Activated CD4-positive, CD25-positive, alpha-beta regulatory T cell treated with anti-CD3 and anti-CD28 coated beads, Interleukin-2, amount 50 U/mL, for 72 hours (primary cell): ENCODE results near the gene MAPK12.

Source experiments
- DNase-seq: peaks from one replicate; pipeline ENCODE4 v3.0.0; 2021

The MAPK12 gene

DNA sequence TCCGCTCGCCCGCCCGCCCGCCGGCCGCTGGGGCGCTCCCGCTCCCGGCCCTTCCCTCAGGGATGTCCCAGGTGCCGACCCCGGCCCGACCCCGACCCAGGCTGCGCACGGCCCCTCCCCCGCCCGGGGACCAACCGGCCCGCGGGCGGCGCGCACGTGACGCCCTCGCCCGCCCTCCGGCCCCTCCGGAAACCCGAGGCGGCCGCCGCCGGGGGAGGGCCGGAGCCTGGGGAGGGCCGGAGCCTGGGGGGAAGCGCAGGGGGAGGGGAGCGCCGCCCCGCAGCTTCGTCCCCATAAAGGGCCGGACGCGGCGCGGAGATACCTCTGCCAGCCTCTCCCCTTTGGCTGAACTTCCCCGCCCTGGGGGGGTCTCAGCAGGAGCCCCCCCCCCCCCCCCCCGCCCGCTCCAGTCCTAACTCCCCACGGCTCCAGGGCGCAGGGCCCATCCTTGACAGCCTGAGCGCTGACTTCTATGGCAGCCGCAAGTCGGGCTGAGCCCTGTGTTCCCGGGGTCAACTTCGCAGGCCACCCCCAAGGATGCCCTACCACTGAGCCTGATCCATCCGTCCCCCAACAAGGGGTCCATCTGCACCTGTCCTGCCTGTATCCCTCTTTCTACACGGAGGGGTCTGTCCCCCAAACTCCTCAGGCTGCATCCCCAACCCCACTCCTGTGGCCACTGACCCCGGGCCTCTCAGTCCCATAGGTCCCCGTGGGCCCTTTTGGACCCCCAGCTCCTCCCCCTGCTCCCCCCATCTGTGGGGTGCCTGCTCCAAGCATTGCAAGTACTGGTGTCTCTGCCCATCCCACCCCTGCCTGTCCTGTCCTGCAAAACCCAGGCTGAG is at the start of gene MAPK12:
Gene MAPK12, minus strand, starts transcription at position 69 of the 845 bp plus-strand sequence. CDS start 174 bp downstream, outside the sequence.
- DNase-seq, result no peak

DNA sequence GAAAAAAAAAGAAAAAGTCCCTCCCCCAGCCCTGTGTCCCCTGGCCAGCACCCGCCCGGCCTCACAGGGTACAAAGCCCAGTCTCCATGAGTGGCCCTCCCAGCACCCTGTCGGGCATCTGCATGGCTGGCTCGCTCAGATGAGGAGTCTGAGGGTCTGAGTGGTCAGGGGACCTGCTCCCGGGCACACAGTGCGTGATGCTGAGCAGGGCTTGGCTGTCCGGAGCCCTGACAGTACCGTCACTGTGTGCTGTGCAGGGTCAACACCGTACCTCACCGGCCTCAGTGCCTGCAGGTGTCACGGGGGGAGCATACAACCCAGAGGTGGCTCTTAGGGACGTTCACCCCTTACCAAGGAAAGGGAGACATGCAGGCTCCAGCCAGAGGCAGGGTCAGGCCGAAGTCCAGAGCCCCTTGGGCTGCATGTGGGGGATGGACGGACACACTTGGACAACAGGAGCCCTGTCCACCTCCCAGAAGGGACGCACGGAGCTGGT is 49.5 kb upstream of the MAPK12 start:
- DNase-seq, result no peak

DNA sequence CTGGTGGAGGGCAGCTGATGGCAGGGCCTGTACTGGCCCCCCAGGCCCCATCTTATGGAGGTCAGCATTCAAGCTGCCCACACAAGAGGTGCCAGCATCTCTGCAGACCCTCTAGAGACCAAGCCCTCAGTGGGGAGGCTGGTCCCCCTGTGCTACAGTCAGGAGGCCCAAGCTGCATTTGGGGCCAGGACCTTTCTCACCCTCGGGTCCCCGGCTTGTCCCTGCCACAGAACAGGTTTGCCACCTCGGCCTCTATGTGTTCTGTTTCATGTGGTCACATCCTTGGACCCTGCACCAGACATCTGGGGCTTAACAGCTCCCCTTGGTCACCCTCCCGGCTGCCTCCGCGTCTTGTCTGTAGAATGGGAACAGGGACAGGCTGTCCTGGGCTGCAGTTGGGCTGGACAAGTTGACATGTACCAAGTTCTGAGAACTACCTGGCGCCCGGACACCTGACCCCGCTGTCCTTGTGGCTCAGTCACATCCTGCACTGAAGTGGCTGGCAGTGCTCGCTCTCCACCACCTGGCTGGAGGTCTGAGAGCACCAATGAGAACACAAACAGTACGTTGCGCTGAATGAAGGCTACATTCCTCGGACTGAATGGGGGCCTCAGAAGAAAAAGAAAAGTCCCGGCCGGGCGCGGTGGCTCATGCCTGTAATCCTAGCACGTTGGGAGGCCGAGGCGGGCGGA is 48.7 kb upstream of the MAPK12 start:
- no peak for DNase-seq

DNA sequence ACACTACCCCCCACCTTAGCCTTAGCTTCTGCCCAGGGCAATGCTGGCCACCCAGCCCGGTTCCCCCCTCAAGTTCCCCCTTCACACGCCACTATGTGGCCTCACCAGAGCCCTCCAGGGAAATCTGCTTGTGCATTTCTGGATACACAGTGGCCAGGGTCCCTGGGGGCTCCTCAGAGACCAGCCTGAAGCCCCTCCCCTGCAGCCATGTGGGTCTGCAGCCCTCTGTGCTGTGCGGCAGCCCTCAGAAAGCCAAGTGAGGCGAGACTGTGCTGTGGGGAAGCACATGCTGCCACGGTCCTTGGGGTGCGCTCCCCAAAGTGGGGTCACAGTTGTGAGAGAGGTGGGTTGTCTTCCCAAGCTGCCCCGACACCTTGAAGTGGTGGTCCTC is 48.1 kb upstream of the MAPK12 start:
- DNase-seq, result no peak

DNA sequence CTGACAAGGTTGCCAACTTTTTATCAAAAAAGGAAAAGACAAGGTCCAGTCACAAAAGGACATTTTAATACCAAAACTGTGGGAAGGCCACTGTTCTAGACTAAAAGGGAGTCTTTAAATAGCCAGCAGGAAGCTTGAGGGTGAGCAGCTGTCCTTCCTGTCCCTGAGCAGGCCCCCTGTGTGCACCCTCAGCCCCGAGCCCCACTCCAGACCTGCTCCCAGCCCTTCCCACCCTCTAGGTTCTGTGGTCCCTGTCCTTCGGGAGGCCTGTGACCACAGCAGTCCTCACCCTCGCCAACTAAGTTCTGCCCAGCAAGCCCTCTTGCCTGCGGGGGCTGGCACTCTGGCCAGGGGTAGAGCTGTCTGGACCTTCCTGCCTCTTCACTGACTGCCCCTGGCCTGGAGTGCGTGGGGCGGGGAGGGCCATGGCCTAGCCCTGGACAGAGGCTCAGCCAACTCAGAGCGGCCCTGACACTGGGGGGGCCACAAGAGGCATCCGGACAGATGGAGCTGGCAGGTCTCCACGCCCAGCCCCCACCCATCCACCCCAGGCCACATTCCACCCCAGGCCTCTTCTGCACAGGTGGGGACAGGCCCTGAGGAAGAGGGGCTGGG is 47.6 kb upstream of the MAPK12 start:
- no peak for DNase-seq

DNA sequence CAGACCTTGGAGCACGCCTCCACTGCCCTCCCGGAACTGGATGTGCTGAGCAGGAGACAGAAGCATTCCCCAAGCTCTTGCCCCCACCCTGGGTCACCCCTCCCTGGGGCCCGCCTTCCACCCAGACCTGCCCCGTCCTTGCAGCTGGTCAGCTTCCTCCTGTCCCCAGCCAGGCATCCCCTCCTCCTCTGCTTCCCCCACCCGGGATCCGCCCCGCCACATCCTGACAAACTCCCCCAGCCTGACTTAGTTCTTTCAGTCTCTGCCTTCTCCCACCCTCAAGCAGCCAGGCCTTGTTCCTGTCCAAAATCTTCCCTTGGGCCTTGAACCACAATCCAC is 47.1 kb upstream of the MAPK12 start:
- no peak for DNase-seq

DNA sequence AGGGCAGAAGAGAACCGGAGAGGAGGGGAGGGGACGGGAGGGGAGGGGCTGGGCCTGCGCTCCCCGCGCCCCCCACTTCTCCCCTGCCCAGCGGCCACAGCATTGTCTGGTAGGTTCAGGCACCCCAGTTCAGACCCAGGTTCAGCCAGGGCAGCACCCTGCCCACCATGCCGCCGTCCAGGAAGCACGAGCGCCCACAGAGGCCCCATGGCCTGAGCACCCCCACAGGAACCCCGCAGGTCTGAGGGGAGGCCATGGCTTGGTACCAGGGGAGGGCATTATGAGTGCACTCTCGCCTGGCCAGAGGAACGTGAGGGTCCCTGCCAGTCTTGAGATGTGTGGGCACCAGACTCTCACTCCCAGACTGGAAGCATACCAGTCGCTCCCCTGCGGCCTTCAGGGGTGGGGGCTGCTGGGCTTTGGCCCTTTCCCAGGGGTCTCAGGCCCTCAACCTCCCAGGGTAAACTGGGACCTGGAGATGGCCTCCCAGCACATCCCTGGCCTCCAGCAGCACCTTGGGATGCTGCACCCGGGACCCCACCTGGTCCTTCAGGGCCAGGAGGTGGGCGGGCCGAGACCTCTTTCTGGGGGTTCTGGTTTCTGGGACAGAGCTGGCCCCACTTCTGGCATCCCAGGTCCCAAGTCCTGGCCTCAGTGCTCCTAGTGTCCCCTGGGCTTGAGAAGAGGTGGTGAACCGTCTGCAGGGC is 46.6 kb upstream of the MAPK12 start:
- no peak for DNase-seq

DNA sequence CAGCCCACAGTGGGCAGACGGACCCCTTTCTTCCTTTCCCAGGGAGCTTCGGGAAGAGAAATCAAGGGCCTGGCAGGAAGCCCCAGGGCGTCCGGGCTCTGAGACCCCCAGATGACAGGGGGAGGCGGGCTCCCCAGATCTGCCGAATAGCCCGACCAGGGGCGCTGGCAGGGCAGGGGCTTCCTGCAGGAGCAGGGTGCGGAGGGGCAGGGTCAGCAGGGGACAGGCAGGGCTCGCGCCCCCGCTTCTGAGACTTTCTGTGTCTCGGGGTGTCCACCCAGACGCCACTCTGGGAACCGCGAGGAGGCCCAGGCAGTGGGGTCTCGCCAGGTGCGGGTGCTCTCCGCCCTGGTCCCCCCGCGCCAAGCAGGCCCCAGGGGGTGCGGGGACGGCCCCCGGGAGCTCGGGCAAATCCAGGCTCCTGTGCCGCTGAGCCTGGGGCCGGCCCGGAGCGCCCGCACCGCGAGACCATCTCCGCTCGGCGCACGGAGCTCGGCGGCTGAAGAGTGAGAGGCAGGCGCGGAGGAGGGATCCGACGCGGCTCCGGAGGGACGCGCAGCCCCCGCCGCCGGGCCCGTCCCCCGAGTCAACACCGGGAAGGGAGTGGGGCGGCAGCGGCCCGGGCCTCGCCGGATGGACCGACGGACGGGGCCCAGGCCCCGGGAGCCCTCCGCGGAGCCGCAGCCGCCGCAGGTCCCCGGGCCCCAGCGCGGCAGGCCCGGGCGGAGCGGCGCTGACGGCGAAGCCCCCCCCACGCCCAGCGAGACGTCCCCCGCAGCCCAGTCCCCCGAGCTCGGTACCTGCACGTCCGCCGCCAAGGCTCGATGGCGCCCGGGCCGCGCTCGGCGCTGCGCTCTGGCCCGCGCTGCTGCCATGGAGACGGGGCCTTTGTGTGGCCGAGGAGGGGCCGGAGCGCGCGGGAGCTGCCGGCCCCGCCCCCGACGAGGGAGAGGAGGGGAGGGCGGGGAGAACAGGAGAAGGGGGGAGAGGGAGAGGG is 45.6 kb upstream of the MAPK12 start, which contains the start of gene PLXNB2:
Gene PLXNB2, minus strand, starts transcription at position 894 of the 997 bp plus-strand sequence. CDS start 17,062 bp downstream, outside the sequence.
- DNase-seq, result peak; percentile 52

DNA sequence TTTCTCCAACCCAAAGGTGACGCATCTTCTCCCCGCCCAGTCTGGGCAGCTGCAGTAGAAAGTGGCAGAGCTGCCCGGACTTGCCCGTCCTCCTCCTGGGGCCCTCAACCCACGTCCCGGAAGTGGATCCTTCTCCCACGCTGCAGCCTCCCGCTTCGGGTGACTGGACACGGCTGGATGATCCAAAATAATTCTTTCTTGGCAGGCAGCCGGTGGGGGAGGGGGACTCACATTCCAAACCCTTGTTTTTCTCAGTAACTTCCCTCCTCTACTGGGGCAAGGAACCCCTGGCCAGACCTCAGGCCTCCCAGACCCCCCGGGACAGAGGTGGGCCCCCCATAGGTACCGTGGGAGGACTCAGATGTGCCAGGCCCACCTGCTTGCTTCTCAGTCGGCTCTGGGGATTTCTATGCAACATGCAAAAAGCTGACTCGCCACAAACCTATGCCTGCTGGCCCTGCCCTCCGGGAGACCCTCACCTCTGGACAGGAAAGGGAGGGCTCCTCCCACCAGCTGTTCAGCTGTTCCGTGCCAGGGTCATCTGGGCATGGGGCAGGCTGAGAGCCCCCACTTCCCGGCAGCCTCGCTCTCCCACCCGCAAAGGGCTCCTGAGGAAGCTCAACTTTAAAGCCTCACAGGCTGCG is 44.6 kb upstream of the MAPK12 start:
- DNase-seq, result no peak

DNA sequence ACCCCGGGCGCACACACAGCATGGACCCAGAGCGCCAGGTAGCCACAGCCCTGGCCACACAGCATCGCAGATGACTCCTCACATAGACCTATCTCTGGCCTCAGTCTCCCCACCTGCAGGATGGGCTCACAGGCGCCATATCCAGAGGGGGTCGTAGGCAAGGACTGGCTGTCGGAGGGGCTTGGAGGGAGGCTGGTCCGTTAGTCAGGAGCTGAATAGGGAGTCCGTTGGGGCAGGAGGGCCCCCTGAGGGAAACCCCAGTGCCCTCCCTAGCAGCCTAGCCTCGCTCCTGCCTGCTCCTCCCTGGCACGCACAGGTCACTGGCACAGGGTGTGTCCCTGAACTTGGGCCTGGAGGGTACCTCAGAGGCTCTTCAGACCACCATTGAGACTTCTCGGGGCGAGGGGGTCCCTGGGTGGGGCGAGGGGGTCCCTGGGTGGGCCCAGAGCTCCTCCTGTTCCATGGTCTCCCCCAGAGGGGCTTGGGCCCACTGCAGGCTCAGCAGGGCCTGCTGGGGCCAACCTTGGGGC is 44.0 kb upstream of the MAPK12 start:
- DNase-seq, result no peak

DNA sequence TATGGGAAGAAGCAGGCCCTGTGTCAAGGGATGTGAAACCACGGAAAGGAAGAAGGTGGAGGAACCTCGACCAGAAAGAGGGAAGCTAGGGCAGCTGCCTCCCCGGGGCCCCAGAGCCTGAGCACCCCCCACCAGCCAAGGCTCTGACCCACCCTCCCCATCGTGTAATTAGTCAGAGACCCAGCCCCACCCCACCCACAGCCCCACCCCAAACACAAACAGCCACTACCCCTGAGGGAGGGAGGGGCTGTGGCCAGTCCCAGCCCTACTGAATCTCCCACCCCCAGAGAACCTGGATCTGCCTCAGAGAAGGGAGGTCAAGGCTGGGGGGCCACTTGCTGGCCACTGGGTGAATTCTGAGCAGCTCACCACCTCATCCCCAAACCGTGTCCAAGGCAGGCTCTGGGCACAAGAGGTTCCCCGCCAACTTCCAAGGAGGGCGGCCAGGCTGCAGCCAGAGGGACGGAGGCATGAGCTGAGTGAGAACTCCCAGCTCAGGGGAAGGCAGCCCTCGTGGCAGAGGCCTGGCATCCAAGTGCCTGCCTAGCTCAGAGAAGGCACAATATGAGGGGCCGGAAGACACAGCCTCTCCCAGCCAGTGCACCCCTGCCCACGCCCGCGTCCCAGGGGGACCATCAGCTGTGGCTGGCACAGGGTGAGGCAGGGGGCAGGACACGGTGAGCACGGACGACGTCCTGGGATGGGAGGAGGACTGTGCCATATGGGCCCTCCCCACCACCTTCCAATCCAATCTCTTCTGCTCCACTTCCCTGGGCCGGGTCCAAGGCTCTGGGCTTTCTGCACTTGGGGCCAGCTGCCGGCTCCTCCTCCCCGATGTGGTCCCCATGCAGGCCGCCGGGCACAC is 43.3 kb upstream of the MAPK12 start:
- no peak for DNase-seq

DNA sequence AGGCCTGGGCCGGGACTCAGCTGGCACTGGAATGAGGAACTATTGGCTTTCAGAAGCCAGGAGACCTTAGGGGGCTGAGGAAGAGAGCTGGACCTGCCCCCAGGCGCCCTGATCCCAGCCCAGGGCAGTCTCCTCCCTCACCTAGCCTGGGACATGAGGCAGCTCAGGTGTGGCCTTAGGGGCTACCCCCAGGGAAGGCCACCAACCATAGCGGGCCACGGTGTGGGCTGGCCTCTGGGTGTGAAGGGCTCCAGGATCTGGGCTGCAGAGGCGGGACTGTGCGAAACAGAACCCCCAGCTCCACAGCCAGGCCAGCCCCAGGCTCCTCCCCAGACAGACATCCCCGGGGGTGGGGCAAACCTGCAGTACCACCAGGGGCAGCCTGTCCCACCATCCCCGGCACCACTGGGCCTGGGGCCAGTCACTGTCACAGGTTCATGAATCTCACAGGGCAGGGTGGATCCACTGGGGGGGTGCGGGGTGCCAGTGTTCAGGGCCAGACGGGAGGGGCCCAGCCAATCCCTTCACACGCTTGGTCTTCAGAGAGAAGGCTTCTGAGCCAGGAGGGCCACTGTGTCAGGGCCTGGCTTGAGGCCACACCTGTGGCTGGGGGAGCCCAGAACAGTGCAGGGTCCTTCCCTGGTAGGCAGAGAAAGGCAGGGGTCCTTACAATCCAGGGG is 42.5 kb upstream of the MAPK12 start:
- DNase-seq, result no peak

DNA sequence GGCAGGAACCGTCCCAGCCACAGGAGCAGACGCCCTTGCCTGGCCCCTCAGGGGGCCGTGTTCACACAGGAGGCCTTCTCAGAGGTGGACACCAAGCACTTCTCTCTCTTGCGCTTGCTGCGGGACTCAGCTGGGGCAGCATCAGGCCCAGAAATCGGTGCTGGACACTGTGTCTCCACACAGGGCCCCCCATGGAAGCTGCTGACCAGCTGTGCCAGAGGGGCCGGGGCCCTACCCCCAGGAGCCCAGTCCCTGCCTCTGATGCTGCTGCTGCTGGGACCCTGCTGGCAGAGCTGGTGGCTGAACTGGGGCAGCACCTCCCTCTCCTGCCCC is 42.0 kb upstream of the MAPK12 start:
- no peak for DNase-seq

DNA sequence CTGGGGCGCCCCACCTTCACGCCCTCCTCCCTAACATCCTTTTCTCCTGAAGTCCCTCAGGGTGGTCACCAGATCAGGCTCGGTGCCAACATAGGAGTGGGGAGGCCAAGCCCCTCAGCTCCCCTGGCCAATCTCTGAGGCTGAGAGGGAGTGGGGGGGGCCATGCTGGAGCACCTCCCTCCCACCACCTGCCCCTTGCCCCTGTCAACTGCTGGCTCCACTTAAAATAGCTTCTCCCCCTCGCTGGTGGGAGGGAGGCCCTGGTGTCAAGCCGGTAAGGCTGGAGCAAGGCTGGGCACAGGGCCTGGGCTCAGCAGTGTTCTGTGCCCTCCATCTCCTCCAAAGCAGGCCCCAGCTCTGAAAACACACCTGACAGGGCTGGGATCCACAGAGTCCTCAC is 41.1 kb upstream of the MAPK12 start:
- no peak for DNase-seq

DNA sequence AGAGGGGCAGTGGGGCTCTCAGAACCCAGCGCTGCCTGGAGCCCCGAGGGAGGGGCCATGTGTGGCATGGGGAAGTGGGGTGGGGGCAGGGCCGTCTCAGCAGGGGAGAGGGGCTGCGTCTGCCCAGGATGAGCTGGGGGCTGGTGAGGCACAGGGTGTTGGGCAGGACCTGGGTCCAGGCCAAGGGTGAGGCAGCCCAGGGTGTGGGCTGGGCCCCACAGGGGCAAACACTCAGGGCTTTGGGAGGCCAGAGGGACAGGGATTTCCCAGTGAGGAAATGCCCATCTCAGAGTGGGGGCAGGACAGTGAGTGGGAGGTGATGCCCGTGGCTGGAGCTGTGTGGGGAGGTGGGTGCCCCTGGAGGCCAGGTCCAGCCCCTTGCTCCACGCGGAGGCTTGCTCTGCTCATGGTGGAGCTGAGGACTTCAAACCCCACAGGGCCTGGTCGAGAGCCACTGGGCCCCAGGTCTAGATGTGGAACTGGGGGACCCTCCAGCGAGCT is 40.6 kb upstream of the MAPK12 start:
- DNase-seq, result no peak

DNA sequence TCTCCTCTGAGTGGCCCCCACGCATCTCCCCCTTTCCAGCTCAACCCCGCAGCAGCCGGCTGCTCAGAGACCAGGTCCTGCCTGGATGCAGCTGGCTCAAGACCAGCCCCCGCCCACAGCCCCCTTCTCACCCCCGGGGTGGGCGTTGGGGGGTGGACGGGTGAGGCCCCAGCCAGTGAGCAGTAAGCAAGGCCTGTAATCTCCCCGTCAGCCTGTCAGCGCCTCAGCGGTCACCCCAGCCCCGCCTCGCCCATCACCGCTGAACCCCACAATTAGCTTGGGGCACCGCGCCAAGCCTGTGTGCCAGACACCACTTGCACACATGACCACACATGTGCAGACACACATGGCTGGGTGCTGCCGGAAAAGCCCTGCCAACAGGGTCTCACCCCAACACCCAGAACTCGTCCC is 40.1 kb upstream of the MAPK12 start:
- DNase-seq, result no peak

DNA sequence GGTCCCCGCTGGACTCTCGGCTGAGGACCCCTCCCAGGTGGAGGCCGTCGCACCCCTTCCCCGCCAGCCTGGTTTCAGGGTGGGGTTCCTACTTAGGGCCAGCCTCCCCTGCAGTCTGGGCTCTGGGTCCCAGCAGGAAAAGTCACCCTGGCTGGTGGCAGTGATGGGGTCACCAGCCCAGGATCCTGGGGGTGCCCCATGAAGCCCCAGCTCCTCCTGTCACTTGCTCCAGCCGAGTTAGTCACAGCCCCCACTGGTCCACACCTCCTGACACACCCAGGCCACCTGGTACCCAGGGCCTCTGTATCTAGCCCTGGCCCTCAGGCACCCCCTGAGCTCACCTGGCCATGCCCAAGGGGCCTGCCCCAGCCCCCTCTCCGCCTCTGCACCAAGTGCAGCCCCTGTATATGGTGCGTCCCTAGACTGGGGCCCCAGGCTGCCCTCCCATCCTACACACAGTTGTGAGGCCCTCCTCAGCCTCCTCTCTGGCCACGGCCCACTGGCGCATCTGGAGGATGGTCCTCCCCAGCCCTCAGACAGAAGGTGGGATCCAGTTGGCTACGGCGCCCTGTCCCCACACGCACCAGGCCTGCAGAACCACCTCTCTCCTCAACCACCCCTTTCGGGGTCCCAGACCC is 39.3 kb upstream of the MAPK12 start:
- no peak for DNase-seq

DNA sequence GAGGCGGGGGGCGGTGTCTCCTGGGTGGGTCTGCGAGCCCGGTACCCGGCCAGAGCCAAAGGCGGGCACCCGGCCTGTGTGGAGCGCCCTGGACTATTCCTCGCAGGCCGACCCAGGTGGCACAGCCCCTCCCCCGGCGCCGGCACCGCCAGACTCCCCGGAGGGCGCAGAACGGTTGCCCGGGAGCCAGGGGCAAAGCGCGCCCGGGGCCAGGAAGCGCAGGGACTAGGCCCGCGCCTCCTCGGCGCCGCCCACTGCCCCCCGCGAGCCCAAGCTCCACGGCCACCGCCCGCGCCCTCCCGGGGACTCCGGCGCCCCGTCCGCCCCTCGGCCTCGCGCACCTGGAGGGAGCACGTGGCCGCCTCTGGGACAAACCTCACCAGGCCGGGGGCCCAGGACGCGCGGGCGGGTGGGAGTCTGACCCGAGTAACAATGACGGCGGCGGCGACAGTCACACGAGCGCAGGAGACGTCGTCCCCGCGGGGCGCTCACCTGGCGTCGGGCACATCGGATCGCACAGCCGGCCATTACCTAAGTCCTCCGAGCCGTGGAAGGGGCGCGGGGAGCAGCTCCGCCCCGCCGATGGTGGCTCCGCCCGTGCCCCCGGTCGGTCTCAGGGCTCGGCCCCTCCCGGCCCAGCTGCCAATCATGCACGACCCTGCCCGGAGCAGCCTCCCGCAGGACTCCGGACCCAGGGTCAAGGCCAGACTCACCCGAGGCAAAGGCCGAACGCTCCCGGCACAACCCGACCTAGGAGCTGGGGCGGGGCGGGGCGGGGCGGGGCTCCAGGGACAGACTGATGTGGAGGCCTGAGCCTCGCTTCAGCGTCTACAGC is 38.5 kb upstream of the MAPK12 start:
- DNase-seq, result no peak
